Measurements from ENCODE around the gene TFCP2L1.

The TFCP2L1 gene

DNA sequence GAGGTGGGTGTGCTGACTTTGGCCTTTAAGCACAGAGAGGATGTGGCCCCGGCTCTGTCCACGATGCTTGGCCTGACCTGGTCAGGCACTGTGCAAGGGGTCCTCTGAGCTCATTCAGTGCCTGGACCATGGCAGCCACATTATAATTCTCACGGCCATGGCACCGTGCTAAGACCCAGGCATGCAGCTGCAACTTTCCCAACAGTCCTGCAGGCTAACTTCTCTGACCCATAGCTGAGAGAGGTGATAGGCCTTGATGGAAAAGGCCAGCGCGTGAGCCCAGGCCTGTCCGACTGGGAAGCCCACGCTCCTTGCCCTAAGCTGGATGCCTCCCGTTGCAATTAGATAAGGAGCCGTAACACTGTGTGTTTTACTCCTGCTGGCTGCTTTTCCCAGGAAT, 99.9 kb downstream of the TFCP2L1 start:
- TF ChIP-seq GABPA (IDR thresholded peaks at IDR 0.05; ENCODE audit: low read depth) (no peak), POLR2AphosphoS5 (IDR thresholded peaks at IDR 0.05; ENCODE audit: low read depth) (no peak), SPI1 (IDR thresholded peaks at IDR 0.05; ENCODE audit: borderline replicate concordance, low read depth) (no peak)
- TF ChIP-seq, protein P1, sequence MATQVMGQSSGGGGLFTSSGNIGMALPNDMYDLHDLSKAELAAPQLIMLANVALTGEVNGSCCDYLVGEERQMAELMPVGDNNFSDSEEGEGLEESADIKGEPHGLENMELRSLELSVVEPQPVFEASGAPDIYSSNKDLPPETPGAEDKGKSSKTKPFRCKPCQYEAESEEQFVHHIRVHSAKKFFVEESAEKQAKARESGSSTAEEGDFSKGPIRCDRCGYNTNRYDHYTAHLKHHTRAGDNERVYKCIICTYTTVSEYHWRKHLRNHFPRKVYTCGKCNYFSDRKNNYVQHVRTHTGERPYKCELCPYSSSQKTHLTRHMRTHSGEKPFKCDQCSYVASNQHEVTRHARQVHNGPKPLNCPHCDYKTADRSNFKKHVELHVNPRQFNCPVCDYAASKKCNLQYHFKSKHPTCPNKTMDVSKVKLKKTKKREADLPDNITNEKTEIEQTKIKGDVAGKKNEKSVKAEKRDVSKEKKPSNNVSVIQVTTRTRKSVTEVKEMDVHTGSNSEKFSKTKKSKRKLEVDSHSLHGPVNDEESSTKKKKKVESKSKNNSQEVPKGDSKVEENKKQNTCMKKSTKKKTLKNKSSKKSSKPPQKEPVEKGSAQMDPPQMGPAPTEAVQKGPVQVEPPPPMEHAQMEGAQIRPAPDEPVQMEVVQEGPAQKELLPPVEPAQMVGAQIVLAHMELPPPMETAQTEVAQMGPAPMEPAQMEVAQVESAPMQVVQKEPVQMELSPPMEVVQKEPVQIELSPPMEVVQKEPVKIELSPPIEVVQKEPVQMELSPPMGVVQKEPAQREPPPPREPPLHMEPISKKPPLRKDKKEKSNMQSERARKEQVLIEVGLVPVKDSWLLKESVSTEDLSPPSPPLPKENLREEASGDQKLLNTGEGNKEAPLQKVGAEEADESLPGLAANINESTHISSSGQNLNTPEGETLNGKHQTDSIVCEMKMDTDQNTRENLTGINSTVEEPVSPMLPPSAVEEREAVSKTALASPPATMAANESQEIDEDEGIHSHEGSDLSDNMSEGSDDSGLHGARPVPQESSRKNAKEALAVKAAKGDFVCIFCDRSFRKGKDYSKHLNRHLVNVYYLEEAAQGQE (IDR thresholded peaks at IDR 0.05; ENCODE audit: insufficient replicate concordance, low read depth) = no peak
- TF ChIP-seq, protein P2, sequence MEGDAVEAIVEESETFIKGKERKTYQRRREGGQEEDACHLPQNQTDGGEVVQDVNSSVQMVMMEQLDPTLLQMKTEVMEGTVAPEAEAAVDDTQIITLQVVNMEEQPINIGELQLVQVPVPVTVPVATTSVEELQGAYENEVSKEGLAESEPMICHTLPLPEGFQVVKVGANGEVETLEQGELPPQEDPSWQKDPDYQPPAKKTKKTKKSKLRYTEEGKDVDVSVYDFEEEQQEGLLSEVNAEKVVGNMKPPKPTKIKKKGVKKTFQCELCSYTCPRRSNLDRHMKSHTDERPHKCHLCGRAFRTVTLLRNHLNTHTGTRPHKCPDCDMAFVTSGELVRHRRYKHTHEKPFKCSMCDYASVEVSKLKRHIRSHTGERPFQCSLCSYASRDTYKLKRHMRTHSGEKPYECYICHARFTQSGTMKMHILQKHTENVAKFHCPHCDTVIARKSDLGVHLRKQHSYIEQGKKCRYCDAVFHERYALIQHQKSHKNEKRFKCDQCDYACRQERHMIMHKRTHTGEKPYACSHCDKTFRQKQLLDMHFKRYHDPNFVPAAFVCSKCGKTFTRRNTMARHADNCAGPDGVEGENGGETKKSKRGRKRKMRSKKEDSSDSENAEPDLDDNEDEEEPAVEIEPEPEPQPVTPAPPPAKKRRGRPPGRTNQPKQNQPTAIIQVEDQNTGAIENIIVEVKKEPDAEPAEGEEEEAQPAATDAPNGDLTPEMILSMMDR (IDR thresholded peaks at IDR 0.05; ENCODE audit: insufficient read depth, low read length) = no peak
- DNase-seq (ENCODE audit: low read depth in 1 of 2, low spot score in 1 of 2) = no peak
- no peak overlapping the region for H3K27ac ChIP-seq (replicated peaks)
- H3K4me3 ChIP-seq (replicated peaks; ENCODE audit: insufficient read depth, low read length) = no peak overlapping the region
- H3K27me3 ChIP-seq (ENCODE audit: insufficient read depth, poor library complexity, severe bottlenecking) = peaks cover 3% of the 10 kb centered on the region

DNA sequence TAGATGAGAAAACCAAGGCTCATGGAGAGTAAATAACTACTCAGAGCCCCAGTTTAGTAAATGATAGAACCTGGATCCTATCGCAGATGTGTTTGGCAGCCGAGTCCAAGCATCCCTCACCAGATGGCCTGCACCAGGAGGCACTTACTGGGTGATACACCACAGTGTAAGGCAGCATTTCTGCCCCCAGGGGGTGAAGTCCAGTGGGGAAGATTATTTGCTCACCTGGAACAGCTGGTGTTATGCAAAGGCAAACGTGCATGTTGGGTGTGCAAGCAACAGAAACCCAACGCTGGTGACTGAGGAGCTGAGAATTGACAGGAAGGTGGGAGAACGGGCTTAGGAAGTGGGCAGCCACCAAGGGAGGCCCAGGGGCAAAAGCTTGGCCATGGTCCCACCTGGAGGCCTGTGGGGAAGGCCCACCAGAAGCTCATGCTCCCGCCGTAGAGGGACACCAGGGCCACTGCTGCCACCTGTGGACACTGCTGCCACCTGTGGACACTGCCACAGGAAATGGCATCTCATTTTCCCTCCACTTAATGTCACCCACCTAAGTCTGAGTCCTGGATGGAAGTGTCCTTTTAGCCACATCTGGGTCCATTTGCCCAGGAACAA, 100.6 kb downstream of the TFCP2L1 start:
- TF ChIP-seq, protein P1 (IDR thresholded peaks at IDR 0.05; ENCODE audit: insufficient replicate concordance, low read depth) = no peak
- TF ChIP-seq GABPA (IDR thresholded peaks at IDR 0.05; ENCODE audit: low read depth) = no peak
- no peak for TF ChIP-seq POLR2AphosphoS5 (IDR thresholded peaks at IDR 0.05; ENCODE audit: low read depth)
- DNase-seq (ENCODE audit: low read depth in 1 of 2, low spot score in 1 of 2) = no peak

GRCh38 chr2:121182520-121182919, 102.5 kb downstream of the TFCP2L1 start:
- TF ChIP-seq, protein P1 (IDR thresholded peaks at IDR 0.05; ENCODE audit: insufficient replicate concordance, low read depth) = no peak
- TF ChIP-seq POLR2AphosphoS5 (IDR thresholded peaks at IDR 0.05; ENCODE audit: low read depth) = no peak
- H3K4me3 ChIP-seq (replicated peaks; ENCODE audit: insufficient read depth, low read length) = no peak overlapping the region
- DNase-seq (ENCODE audit: low read depth in 1 of 2, low spot score in 1 of 2) = no peak
- no peak overlapping the region for H3K27ac ChIP-seq (replicated peaks)
- H3K27me3 ChIP-seq (ENCODE audit: insufficient read depth, poor library complexity, severe bottlenecking) = peaks cover 3% of the 10 kb centered on the region

More for the DNA sequence above, 100.6 kb downstream of the TFCP2L1 start:
- Histone ChIP-seq H3K27me3 (ENCODE audit: insufficient read depth, poor library complexity, severe bottlenecking) (peaks cover 3% of the 10 kb centered on the region), H3K4me3 (replicated peaks; ENCODE audit: insufficient read depth, low read length) (no peak overlapping the region), H3K27ac (replicated peaks) (no peak overlapping the region)

GRCh38 chr2:121179467-121179866, 105.5 kb downstream of the TFCP2L1 start:
- TF ChIP-seq, protein P2 (IDR thresholded peaks at IDR 0.05; ENCODE audit: insufficient read depth, low read length) = no peak
- DNase-seq (ENCODE audit: low read depth in 1 of 2, low spot score in 1 of 2) = no peak
- Histone ChIP-seq H3K27ac (replicated peaks) (no peak overlapping the region), H3K27me3 (ENCODE audit: insufficient read depth, poor library complexity, severe bottlenecking) (peaks cover 3% of the 10 kb centered on the region), H3K4me3 (replicated peaks; ENCODE audit: insufficient read depth, low read length) (no peak overlapping the region)
